Neural cell (in vitro differentiated cells): Measurements from ENCODE around the gene OR1F1. TPM values are rescaled to one million over a fixed set of nuclear protein-coding genes. Genes with fewer than 3 reads are reported as not detected.
"Not testable (repeated sequence)": the region's sequence is repeated elsewhere in the genome, so short reads cannot be mapped to it uniquely, and the experiment has no call there.

Source experiments
- H2AFZ ChIP-seq: fragments of 200-600, 300-800 bp; sonication (generic), shearing (Covaris generic); 2 replicates; pipeline ENCODE4 v1.6.0; 2014; ENCODE audit warnings: low read depth, mild to moderate bottlenecking, antibody characterized with exemption, low read length, moderate library complexity
- H3F3A ChIP-seq: fragments of 200-600 bp; shearing (Covaris generic); 2 replicates; pipeline ENCODE4 v1.6.1; 2016; ENCODE audit warnings: mild to moderate bottlenecking, moderate library complexity, mixed read lengths, antibody characterized with exemption, low read length; ENCODE audit not compliant: insufficient read depth, poor library complexity, severe bottlenecking
- H3K27ac ChIP-seq: fragments of 200-600, 300-800 bp; sonication (generic), shearing (Covaris generic); 2 replicates; pipeline ENCODE4 v1.5.1; 2014; ENCODE audit warnings: mild to moderate bottlenecking, low read length, moderate library complexity
- H3K27me3 ChIP-seq: fragments of 300-800, 200-600 bp; sonication (generic), shearing (Covaris generic); 2 replicates; pipeline ENCODE4 v1.6.0; 2014; ENCODE audit warnings: mild to moderate bottlenecking, low read depth, low read length, moderate library complexity; ENCODE audit not compliant: insufficient read depth
- H3K36me3 ChIP-seq: fragments of 300-800, 200-600 bp; sonication (generic), shearing (Covaris generic); 2 replicates; pipeline ENCODE4 v1.5.1; 2014; ENCODE audit warnings: mild to moderate bottlenecking, antibody characterized with exemption, low read length, moderate library complexity; ENCODE audit not compliant: insufficient read depth
- H3K4me2 ChIP-seq: fragments of 300-800, 200-600 bp; sonication (generic), shearing (Covaris generic); 2 replicates; pipeline ENCODE4 v1.6.0; 2014; ENCODE audit warnings: mild to moderate bottlenecking, low read length
- H3K4me3 ChIP-seq: fragments of 300-800, 200-600 bp; sonication (generic), shearing (Covaris generic); 2 replicates; pipeline ENCODE4 v1.5.1; 2014; ENCODE audit warnings: mild to moderate bottlenecking, low read length, moderate library complexity
- H3K79me2 ChIP-seq: fragments of 200-600 bp; shearing (Covaris generic); replicated peaks from 2 replicates; pipeline ENCODE4 v1.6.0; 2014; ENCODE audit warnings: mild to moderate bottlenecking, low read length, moderate library complexity; ENCODE audit not compliant: insufficient read depth
- H3K9ac ChIP-seq: fragments of 300-800, 200-600 bp; sonication (generic), shearing (Covaris generic); 2 replicates; pipeline ENCODE4 v1.6.1; 2016; ENCODE audit warnings: mild to moderate bottlenecking, low read length, mixed read lengths
- H3K9me2 ChIP-seq: fragments of 200-600 bp; shearing (Covaris generic); 2 replicates; pipeline ENCODE4 v1.6.1; 2016; ENCODE audit warnings: mild to moderate bottlenecking, low read length, mixed read lengths; ENCODE audit not compliant: insufficient read depth
- H3K9me3 ChIP-seq: fragments of 200-600, 300-800 bp; sonication (generic), shearing (Covaris generic); 2 replicates; pipeline ENCODE4 v1.6.1; 2016; ENCODE audit warnings: mild to moderate bottlenecking, mixed run types, low read length, moderate library complexity, mixed read lengths
- H4K20me1 ChIP-seq: fragments of 200-600 bp; shearing (Covaris generic); 2 replicates; pipeline ENCODE4 v1.6.1; 2016; ENCODE audit warnings: mild to moderate bottlenecking, mixed run types; ENCODE audit not compliant: insufficient read depth
- EP300 ChIP-seq: fragments of 450-650 bp; conservative IDR thresholded peaks from 2 replicates; pipeline ENCODE4 v1.6.1; 2014; ENCODE audit warnings: antibody characterized with exemption, mild to moderate bottlenecking, moderate library complexity; ENCODE audit not compliant: poor library complexity, severe bottlenecking
- EZH2 ChIP-seq: fragments of 200-600, 300-800 bp; shearing (Covaris generic), sonication (generic); IDR thresholded peaks from 2 replicates; pipeline ENCODE4 v1.6.1; 2014; ENCODE audit warnings: antibody characterized with exemption, low read length, borderline replicate concordance, mild to moderate bottlenecking; ENCODE audit not compliant: insufficient read depth, poor library complexity, severe bottlenecking
- MXI1 ChIP-seq: fragments of 450-650 bp; conservative IDR thresholded peaks from 2 replicates; pipeline ENCODE4 v1.6.1; 2014; ENCODE audit warnings: antibody characterized with exemption, mild to moderate bottlenecking; ENCODE audit not compliant: poor library complexity, severe bottlenecking
- POLR2AphosphoS5 ChIP-seq: IDR thresholded peaks from 2 replicates; pipeline ENCODE4 v1.6.1; 2012
- RAD21 ChIP-seq: fragments of 450-650 bp; conservative IDR thresholded peaks from 2 replicates; pipeline ENCODE4 v1.6.1; 2014; ENCODE audit warnings: antibody characterized with exemption, mild to moderate bottlenecking, moderate library complexity
- SMC3 ChIP-seq: fragments of 450-650 bp; conservative IDR thresholded peaks from 2 replicates; pipeline ENCODE4 v1.6.1; 2014; ENCODE audit warnings: antibody characterized with exemption, mild to moderate bottlenecking, moderate library complexity; ENCODE audit not compliant: poor library complexity
- TAF1 ChIP-seq: IDR thresholded peaks from 2 replicates; pipeline ENCODE4 v1.6.1; 2012; ENCODE audit warnings: low read depth
- polyA plus RNA-seq: library from polyadenylated mRNA; depleted of rRNA; stranded (reverse); fragments of >200 nt; gene quantifications from 2 replicates; pipeline ENCODE4 v1.2.3, GENCODE V29; 2014
- TF ChIP-seq, protein P1 (sequence below): fragments of 450-650 bp; IDR thresholded peaks from 2 replicates; pipeline ENCODE4 v1.5.1; 2014; ENCODE audit warnings: antibody characterized with exemption, mild to moderate bottlenecking, moderate library complexity; ENCODE audit not compliant: poor library complexity, severe bottlenecking
- TF ChIP-seq, protein P2 (sequence below): IDR thresholded peaks from 2 replicates; pipeline ENCODE4 v1.6.1; 2012; ENCODE audit warnings: borderline replicate concordance

Gene OR1F1
- polyA plus RNA-seq, 1 donor from 2014 or later, result 2.5 TPM

GRCh38 chr16:3165111-3165822 lies 22.7 kb upstream of the OR1F1 start:
- Histone ChIP-seq H3K9ac (no peak overlapping the region), H3K4me2 (no peak overlapping the region), H3K27me3 (peaks cover 39% of the 10 kb centered on the region), H3K36me3 (no peaks in the 10 kb centered on the region), H3K9me3 (no peaks in the 10 kb centered on the region), H2AFZ (no peak overlapping the region), H3K9me2 (no peaks in the 10 kb centered on the region), H3K4me3 (peak overlapping the region; percentile 15), H4K20me1 (no peaks in the 10 kb centered on the region), H3K27ac (no peak overlapping the region), H3F3A (no peaks in the 10 kb centered on the region), H3K79me2 (no peaks in the 10 kb centered on the region)
- TF ChIP-seq POLR2AphosphoS5 (no peak), EZH2 (no peak), SMC3 (no peak), EP300 (no peak), MXI1 (no peak)
- TF ChIP-seq, protein P1, sequence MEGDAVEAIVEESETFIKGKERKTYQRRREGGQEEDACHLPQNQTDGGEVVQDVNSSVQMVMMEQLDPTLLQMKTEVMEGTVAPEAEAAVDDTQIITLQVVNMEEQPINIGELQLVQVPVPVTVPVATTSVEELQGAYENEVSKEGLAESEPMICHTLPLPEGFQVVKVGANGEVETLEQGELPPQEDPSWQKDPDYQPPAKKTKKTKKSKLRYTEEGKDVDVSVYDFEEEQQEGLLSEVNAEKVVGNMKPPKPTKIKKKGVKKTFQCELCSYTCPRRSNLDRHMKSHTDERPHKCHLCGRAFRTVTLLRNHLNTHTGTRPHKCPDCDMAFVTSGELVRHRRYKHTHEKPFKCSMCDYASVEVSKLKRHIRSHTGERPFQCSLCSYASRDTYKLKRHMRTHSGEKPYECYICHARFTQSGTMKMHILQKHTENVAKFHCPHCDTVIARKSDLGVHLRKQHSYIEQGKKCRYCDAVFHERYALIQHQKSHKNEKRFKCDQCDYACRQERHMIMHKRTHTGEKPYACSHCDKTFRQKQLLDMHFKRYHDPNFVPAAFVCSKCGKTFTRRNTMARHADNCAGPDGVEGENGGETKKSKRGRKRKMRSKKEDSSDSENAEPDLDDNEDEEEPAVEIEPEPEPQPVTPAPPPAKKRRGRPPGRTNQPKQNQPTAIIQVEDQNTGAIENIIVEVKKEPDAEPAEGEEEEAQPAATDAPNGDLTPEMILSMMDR, result no peak

DNA sequence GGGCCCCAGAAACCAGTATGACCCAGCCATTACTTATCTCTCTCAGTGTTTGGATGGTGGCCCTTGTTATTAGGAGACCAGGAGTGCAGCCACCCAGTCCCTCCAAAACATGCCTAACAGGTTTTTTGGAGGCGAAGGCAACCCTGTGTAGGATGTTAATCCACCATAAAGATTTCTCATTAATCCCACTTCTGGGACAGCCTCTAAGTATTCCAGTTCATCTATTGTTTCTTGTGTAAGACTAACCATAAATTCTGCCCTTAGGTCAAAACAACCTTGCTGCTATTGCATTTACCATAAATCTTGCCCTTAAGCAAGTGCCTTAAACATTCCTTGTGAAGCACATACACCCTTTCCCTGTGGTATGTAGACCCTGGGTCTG lies 21.5 kb upstream of the OR1F1 start:
- H3K79me2 ChIP-seq, result no peaks in the 10 kb centered on the region
- peaks cover 51% of the 10 kb centered on the region for H3K27me3 ChIP-seq
- H3K9me2 ChIP-seq, result no peaks in the 10 kb centered on the region
- H3K4me2 ChIP-seq, result no peak overlapping the region
- H3F3A ChIP-seq, result no peaks in the 10 kb centered on the region
- no peak overlapping the region for H3K27ac ChIP-seq
- TF ChIP-seq SMC3, result no peak
- no peak for TF ChIP-seq EZH2
- no peak for TF ChIP-seq POLR2AphosphoS5
- TF ChIP-seq, protein P1, result no peak
- no peak for TF ChIP-seq TAF1
- TF ChIP-seq MXI1, result no peak
- no peak for TF ChIP-seq RAD21
- TF ChIP-seq EP300, result no peak
- TF ChIP-seq, protein P2, sequence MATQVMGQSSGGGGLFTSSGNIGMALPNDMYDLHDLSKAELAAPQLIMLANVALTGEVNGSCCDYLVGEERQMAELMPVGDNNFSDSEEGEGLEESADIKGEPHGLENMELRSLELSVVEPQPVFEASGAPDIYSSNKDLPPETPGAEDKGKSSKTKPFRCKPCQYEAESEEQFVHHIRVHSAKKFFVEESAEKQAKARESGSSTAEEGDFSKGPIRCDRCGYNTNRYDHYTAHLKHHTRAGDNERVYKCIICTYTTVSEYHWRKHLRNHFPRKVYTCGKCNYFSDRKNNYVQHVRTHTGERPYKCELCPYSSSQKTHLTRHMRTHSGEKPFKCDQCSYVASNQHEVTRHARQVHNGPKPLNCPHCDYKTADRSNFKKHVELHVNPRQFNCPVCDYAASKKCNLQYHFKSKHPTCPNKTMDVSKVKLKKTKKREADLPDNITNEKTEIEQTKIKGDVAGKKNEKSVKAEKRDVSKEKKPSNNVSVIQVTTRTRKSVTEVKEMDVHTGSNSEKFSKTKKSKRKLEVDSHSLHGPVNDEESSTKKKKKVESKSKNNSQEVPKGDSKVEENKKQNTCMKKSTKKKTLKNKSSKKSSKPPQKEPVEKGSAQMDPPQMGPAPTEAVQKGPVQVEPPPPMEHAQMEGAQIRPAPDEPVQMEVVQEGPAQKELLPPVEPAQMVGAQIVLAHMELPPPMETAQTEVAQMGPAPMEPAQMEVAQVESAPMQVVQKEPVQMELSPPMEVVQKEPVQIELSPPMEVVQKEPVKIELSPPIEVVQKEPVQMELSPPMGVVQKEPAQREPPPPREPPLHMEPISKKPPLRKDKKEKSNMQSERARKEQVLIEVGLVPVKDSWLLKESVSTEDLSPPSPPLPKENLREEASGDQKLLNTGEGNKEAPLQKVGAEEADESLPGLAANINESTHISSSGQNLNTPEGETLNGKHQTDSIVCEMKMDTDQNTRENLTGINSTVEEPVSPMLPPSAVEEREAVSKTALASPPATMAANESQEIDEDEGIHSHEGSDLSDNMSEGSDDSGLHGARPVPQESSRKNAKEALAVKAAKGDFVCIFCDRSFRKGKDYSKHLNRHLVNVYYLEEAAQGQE, result no peak
- H3K4me3 ChIP-seq, result no peak overlapping the region
- no peak overlapping the region for H3K9ac ChIP-seq
- no peaks in the 10 kb centered on the region for H4K20me1 ChIP-seq
- no peak overlapping the region for H2AFZ ChIP-seq
- H3K9me3 ChIP-seq, result no peaks in the 10 kb centered on the region
- no peaks in the 10 kb centered on the region for H3K36me3 ChIP-seq

DNA sequence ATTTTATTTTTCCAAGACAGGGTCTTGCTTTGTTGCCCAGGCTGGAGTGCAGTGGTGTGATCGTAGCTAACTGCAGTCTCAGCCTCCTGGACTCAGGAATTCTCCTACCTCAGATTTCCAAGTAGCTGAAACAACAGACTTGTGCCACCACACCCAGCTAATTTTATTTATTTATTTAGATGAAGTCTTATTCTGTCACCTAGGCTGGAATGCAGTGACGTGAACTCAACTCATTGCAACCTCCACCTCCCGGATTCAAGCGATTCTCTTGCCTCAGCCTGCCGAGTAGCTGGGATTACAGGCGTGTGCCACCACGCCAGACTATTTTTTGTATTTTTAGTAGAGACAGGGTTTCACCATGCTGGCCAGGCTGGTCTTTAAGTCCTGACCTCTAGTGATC lies 19.3 kb upstream of the OR1F1 start:
- not testable (repeated sequence) for H3K4me3 ChIP-seq, H3K9ac ChIP-seq, H2AFZ ChIP-seq, H3K79me2 ChIP-seq, H4K20me1 ChIP-seq, H3K4me2 ChIP-seq, H3F3A ChIP-seq, H3K36me3 ChIP-seq, H3K9me3 ChIP-seq, H3K27ac ChIP-seq, H3K9me2 ChIP-seq
- peaks cover 73% of the 10 kb centered on the region for H3K27me3 ChIP-seq
